BLaER1 treated with 17β-estradiol and CSF1 and Interleukin-3, amounts not matched to agents 10 nM and 100 nM (cell line): ENCODE measurements around the gene SHISA6.
A peak's percentile ranks its signal among the peaks of the same experiment; 100 is the strongest.
"Not testable (repeated sequence)": the region's sequence is repeated elsewhere in the genome, so short reads cannot be mapped to it uniquely, and the experiment has no call there.

Experiments used
- H3K27ac ChIP-seq, 11 experiments: shearing (Covaris generic); formaldehyde crosslinking; 2 replicates each; pipeline ENCODE4 v1.8.1; 2022
- H3K27me3 ChIP-seq, 11 experiments: shearing (Covaris generic); formaldehyde crosslinking; 2 replicates each; pipeline ENCODE4 v1.8.1; 2022
- H3K36me3 ChIP-seq, 11 experiments: shearing (Covaris generic); formaldehyde crosslinking; 2 replicates each; pipeline ENCODE4 v1.8.1; 2022
- H3K4me1 ChIP-seq, 10 experiments: shearing (Covaris generic); formaldehyde crosslinking; 2 replicates each; pipeline ENCODE4 v1.8.1; 2022
- H3K4me2 ChIP-seq, 11 experiments: shearing (Covaris generic); formaldehyde crosslinking; 2 replicates each; pipeline ENCODE4 v1.8.1; 2022
- H3K4me3 ChIP-seq, 10 experiments: shearing (Covaris generic); formaldehyde crosslinking; 2 replicates each; pipeline ENCODE4 v1.8.1; 2022
- H3K9ac ChIP-seq, 11 experiments: shearing (Covaris generic); formaldehyde crosslinking; 2 replicates each; pipeline ENCODE4 v1.8.1; 2022
- H3K9me3 ChIP-seq, 11 experiments: shearing (Covaris generic); formaldehyde crosslinking; replicated peaks in 1 of 11; 2 replicates each; pipeline ENCODE4 v1.8.1; 2022
- H4K20me1 ChIP-seq, 11 experiments: shearing (Covaris generic); formaldehyde crosslinking; 2 replicates each; pipeline ENCODE4 v1.8.1; 2022
- Cebpa-rat ChIP-seq, 11 experiments: shearing (Covaris generic); IDR thresholded peaks; 2 replicates each; pipeline ENCODE4 v1.8.1; 2022

SHISA6 gene

DNA sequence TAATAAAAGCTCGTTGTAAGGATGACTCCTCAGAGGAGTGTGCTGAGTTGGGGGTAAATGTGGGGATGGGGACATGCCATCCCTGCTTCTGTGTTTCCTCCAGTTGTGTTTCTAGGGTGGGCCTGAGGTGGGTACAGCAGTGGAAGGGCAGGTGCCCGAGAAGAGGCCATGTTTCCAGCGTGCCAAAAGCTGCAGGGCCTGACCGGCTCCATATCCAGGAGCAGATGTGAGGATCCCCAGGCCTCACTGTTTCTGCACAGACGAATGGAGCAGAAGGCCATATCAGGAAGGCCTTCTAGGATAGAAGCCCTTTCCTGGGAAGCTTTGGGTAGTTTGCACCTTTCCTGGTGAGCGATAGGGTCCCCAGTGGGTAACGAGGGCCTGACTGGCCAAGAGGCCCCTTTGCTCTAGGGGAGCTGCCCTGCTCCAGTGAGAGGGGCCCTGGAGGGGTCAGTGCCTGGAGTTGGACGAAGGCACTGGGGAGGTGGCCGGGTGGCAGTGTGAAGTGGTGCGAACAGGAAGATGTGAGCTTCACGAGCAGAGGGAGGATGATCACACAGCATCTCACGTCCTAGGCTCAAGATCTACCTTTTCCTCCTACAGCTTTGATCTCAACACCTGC is 62.9 kb downstream of the SHISA6 start:
- Histone ChIP-seq H3K9ac (no peak overlapping the region), H3K4me2 (no peak overlapping the region), H3K4me1 (no peaks in the 10 kb centered on the region), H3K27me3 (no peaks in the 10 kb centered on the region), H3K27ac (no peak overlapping the region), H3K9me3 (peaks cover 0 to 14% (median 7%) of the 10 kb centered on the region in 11 experiments; a peak in 11 of 22 replicates), H4K20me1 (no peaks in the 10 kb centered on the region), H3K4me3 (no peak overlapping the region), H3K36me3 (no peaks in the 10 kb centered on the region)
- TF ChIP-seq Cebpa-rat (IDR thresholded peaks at IDR 0.05), result no peak

GRCh38 chr17:11304568-11304967 is 63.6 kb downstream of the SHISA6 start:
- Histone ChIP-seq H3K27me3 (no peaks in the 10 kb centered on the region), H3K36me3 (no peaks in the 10 kb centered on the region), H3K4me3 (no peak overlapping the region), H3K9ac (no peak overlapping the region), H3K9me3 (peaks cover 0 to 14% (median 7%) of the 10 kb centered on the region in 11 experiments; a peak in 11 of 22 replicates), H3K27ac (no peak overlapping the region), H3K4me1 (no peaks in the 10 kb centered on the region), H3K4me2 (no peak overlapping the region), H4K20me1 (no peaks in the 10 kb centered on the region)
- no peak for TF ChIP-seq Cebpa-rat (IDR thresholded peaks at IDR 0.05)

DNA sequence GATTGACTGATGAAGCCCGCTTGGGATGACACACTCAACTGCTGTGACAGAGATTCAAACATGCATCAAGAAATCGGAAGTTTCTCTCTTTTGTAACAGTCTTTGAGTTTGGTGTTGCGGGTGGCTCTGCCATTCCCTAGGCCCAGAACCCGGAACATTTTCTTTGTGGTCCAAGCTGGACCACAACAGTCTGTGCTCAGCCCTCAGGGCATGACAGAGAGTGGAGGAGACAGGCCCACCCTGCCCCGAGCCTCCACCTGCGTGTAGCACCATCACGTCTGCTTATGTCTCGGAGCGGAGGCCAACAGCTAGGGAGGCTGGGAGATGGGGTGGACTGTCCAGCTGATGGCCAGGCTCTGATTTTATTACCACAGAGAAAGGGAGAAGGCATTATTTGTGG is 64.5 kb downstream of the SHISA6 start:
- peaks cover 0 to 14% (median 7%) of the 10 kb centered on the region in 11 experiments; a peak in 11 of 22 replicates for H3K9me3 ChIP-seq
- TF ChIP-seq Cebpa-rat (IDR thresholded peaks at IDR 0.05), result no peak
- H3K36me3 ChIP-seq, result no peaks in the 10 kb centered on the region
- no peaks in the 10 kb centered on the region for H3K27me3 ChIP-seq
- H3K4me3 ChIP-seq, result no peak overlapping the region
- H3K27ac ChIP-seq, result no peak overlapping the region
- no peaks in the 10 kb centered on the region for H3K4me1 ChIP-seq
- H3K9ac ChIP-seq, result no peak overlapping the region
- H3K4me2 ChIP-seq, result no peak overlapping the region
- H4K20me1 ChIP-seq, result no peaks in the 10 kb centered on the region

DNA sequence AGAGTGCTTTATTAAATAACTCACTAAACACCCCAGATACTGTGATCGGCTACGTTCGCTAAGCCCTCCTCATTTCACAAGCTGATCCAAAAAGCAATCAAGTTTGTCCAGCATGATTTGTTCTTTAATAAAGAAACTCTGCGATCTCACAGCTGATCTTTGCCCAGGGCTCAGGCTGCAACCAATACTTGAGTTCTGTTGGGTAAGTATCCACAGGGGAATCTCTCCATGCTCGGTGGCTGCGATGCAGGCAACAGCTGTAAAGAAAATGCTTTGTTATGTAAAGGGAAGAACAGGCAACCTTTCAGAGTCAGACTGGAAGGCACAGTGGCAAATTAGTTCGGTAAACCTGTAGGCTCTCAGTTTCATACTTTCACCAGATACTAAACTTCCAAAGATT is 67.5 kb downstream of the SHISA6 start:
- H3K27me3 ChIP-seq, result no peaks in the 10 kb centered on the region
- H3K4me3 ChIP-seq, result no peak overlapping the region
- H3K9ac ChIP-seq, result no peak overlapping the region
- no peak overlapping the region for H3K27ac ChIP-seq
- no peaks in the 10 kb centered on the region for H3K4me1 ChIP-seq
- no peaks in the 10 kb centered on the region for H3K36me3 ChIP-seq
- H3K4me2 ChIP-seq, result no peak overlapping the region
- H3K9me3 ChIP-seq, result no peaks in the 10 kb centered on the region
- no peak for TF ChIP-seq Cebpa-rat (IDR thresholded peaks at IDR 0.05)
- H4K20me1 ChIP-seq, result no peaks in the 10 kb centered on the region

DNA sequence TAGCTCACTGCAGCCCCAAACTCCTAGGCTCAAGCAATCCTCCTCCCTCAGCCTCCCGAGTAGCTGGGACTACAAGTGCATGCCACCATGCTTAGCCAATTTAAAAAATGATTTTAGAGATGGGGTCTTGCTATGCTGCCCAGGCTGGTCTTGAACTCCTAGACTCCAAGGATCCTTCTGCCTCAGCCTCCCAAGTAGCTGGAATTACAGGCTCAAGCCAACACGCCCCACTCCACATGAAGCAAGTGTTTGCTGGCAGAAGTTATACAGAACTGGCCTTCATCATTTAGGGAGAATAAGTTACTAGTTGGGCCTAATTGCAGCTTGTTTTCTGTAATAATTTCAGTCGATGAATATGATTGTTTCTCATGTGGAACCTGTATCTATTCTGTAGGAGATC is 68.0 kb downstream of the SHISA6 start:
- Histone ChIP-seq H3K9me3 (no peaks in the 10 kb centered on the region), H3K27ac (no peak overlapping the region), H3K27me3 (no peaks in the 10 kb centered on the region), H3K4me3 (no peak overlapping the region), H4K20me1 (no peaks in the 10 kb centered on the region), H3K9ac (no peak overlapping the region), H3K4me2 (no peak overlapping the region), H3K4me1 (no peaks in the 10 kb centered on the region), H3K36me3 (no peaks in the 10 kb centered on the region)
- TF ChIP-seq Cebpa-rat (IDR thresholded peaks at IDR 0.05), result no peak

DNA sequence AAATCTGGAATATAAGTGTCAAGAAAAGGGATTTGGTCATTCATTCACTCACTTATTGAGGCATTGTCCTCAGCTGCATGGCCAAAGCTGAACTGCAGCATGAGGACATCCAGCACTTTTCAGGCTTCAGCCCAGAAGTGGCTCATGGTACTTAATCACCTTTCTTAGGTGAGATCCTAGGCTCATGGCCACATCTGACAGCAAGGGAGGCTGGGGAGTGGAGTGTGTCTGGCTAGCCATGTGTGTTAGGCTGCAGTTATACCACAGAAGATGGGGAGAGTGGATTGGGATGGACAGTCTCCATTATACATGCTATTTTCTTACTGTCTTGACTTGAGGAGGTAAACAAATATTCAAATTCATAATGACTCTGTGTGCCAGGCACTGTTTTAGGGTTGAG is 68.8 kb downstream of the SHISA6 start:
- Histone ChIP-seq H3K4me2 (no peak overlapping the region), H4K20me1 (no peaks in the 10 kb centered on the region), H3K9ac (no peak overlapping the region), H3K4me1 (no peaks in the 10 kb centered on the region), H3K27me3 (no peaks in the 10 kb centered on the region), H3K36me3 (no peaks in the 10 kb centered on the region), H3K9me3 (no peaks in the 10 kb centered on the region), H3K4me3 (no peak overlapping the region), H3K27ac (no peak overlapping the region)
- no peak for TF ChIP-seq Cebpa-rat (IDR thresholded peaks at IDR 0.05)

- not testable (repeated sequence) for H3K4me1 ChIP-seq, H4K20me1 ChIP-seq, H3K27ac ChIP-seq, H3K9ac ChIP-seq, H3K27me3 ChIP-seq, H3K9me3 ChIP-seq, H3K4me2 ChIP-seq, H3K36me3 ChIP-seq, H3K4me3 ChIP-seq
Measured at GRCh38 chr17:11316451-11316850, 75.4 kb downstream of the SHISA6 start.

- H3K27ac ChIP-seq, result no peak overlapping the region
- no peak for TF ChIP-seq Cebpa-rat (IDR thresholded peaks at IDR 0.05)
- peaks cover 0 to 5% (median 0%) of the 10 kb centered on the region in 10 experiments; a peak in 2 of 20 replicates for H3K4me1 ChIP-seq
- no peak overlapping the region for H3K4me2 ChIP-seq
- H4K20me1 ChIP-seq, result no peaks in the 10 kb centered on the region
- no peaks in the 10 kb centered on the region for H3K36me3 ChIP-seq
- peaks cover 0 to 11% (median 7%) of the 10 kb centered on the region in 11 experiments; a peak in 9 of 22 replicates for H3K9me3 ChIP-seq
- no peak overlapping the region for H3K4me3 ChIP-seq
- no peak overlapping the region for H3K9ac ChIP-seq
- no peaks in the 10 kb centered on the region for H3K27me3 ChIP-seq
Measured at GRCh38 chr17:11318207-11318606, 77.2 kb downstream of the SHISA6 start.

GRCh38 chr17:11319894-11320293 is 78.9 kb downstream of the SHISA6 start:
- no peak for TF ChIP-seq Cebpa-rat (IDR thresholded peaks at IDR 0.05)
- H3K4me2 ChIP-seq, result no peak overlapping the region
- peaks cover 0 to 12% (median 0%) of the 10 kb centered on the region in 10 experiments; a peak in 5 of 20 replicates for H3K4me1 ChIP-seq
- no peak overlapping the region for H3K9ac ChIP-seq
- peaks cover 0 to 11% (median 7%) of the 10 kb centered on the region in 11 experiments; a peak in 10 of 22 replicates for H3K9me3 ChIP-seq
- H3K27me3 ChIP-seq, result no peaks in the 10 kb centered on the region
- no peak overlapping the region; a peak in 1 of 22 replicates for H3K27ac ChIP-seq
- H4K20me1 ChIP-seq, result no peaks in the 10 kb centered on the region
- no peak overlapping the region for H3K4me3 ChIP-seq
- H3K36me3 ChIP-seq, result no peaks in the 10 kb centered on the region

- no peak overlapping the region for H3K9ac ChIP-seq
- H3K4me1 ChIP-seq, result peaks cover 0 to 12% (median 0%) of the 10 kb centered on the region in 10 experiments; a peak in 5 of 20 replicates
- H3K9me3 ChIP-seq, result peaks cover 0 to 11% (median 7%) of the 10 kb centered on the region in 11 experiments; a peak in 10 of 22 replicates
- no peaks in the 10 kb centered on the region for H3K27me3 ChIP-seq
- no peak overlapping the region for H3K4me3 ChIP-seq
- no peaks in the 10 kb centered on the region for H3K36me3 ChIP-seq
- peak overlapping the region in 6 of 11 experiments; percentile 5 to 34 (median 24); a peak in 7 of 22 replicates for H3K4me2 ChIP-seq
- H3K27ac ChIP-seq, result no peak overlapping the region
- no peaks in the 10 kb centered on the region for H4K20me1 ChIP-seq
- TF ChIP-seq Cebpa-rat (IDR thresholded peaks at IDR 0.05), result no peak
Measured at GRCh38 chr17:11324021-11324420, 83.0 kb downstream of the SHISA6 start.
